ENCODE data around the gene SYN1. TPM values are rescaled to one million over a fixed set of nuclear protein-coding genes. Genes with fewer than 3 reads are reported as not detected.
"Not testable (repeated sequence)": the region's sequence is repeated elsewhere in the genome, so short reads cannot be mapped to it uniquely, and the experiment has no call there.

The SYN1 gene
- total RNA-seq, 1 donor from 2014 or later: not detected

DNA sequence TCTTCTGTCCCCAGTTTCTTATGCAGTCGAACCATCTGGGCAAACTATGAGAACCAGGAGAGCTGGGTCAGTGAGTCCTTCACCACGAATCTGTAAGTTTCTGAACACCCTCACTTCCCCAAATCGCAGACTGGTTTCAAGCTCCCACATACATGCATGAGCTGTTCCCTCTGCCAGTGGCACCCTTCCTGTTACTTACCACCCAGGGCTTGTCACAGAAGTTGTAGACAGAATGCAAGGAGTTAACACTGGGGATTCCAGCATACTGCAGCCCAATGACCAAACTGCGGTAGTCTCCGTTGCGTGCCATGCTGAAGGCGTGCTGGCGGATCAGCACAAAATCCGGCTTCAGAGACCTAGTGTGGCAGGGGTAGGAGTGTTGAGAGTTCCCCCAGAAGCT, 14.6 kb downstream of the SYN1 start:
- no peak overlapping the region for H3K4me2 ChIP-seq
- H3K27ac Mint-ChIP-seq: no peak overlapping the region
- H3K9ac ChIP-seq: no peak overlapping the region
- no peaks in the 10 kb centered on the region for H3K79me2 ChIP-seq (ENCODE audit: low read depth)
- no peak overlapping the region for H3K4me3 Mint-ChIP-seq
- TF ChIP-seq CTCF (IDR thresholded peaks at IDR 0.05) (no peak), EZH2phosphoT487 (IDR thresholded peaks at IDR 0.05) (no peak), EZH2 (IDR thresholded peaks at IDR 0.05) (no peak)
- H3K4me1 ChIP-seq: no peaks in the 10 kb centered on the region
- H4K20me1 ChIP-seq (ENCODE audit: low read depth): no peaks in the 10 kb centered on the region
- H3K4me3 ChIP-seq: no peak overlapping the region
- no peak for DNase-seq (ENCODE audit: low spot score)
- H2AFZ ChIP-seq (replicated peaks): no peak overlapping the region
- H3K4me1 Mint-ChIP-seq: peaks cover 11% of the 10 kb centered on the region
- H3K27ac ChIP-seq: no peak overlapping the region
- no peaks in the 10 kb centered on the region for H3F3A ChIP-seq (ENCODE audit: low read depth)
- no peaks in the 10 kb centered on the region for H3K27me3 ChIP-seq
- H3K36me3 Mint-ChIP-seq: no peaks in the 10 kb centered on the region
- no peaks in the 10 kb centered on the region for H3K36me3 ChIP-seq
- H3K9me3 Mint-ChIP-seq: peaks cover 9% of the 10 kb centered on the region
- H3K27me3 Mint-ChIP-seq (ENCODE audit: insufficient read depth, low read depth): peaks cover 4% of the 10 kb centered on the region
- H3K9me3 ChIP-seq (ENCODE audit: low read depth): peaks cover 6% of the 10 kb centered on the region

- H4K20me1 ChIP-seq (ENCODE audit: low read depth); H3K4me2 ChIP-seq; H3K27me3 Mint-ChIP-seq (ENCODE audit: insufficient read depth, low read depth); H3K4me1 Mint-ChIP-seq; H3F3A ChIP-seq (ENCODE audit: low read depth); H3K9ac ChIP-seq; H3K4me3 ChIP-seq; H3K27me3 ChIP-seq; H3K27ac Mint-ChIP-seq; H3K27ac ChIP-seq; H3K9me3 ChIP-seq (ENCODE audit: low read depth); DNase-seq (ENCODE audit: low spot score); H3K79me2 ChIP-seq (ENCODE audit: low read depth); H3K9me3 Mint-ChIP-seq; H3K4me3 Mint-ChIP-seq; H3K36me3 Mint-ChIP-seq; H3K4me1 ChIP-seq; H2AFZ ChIP-seq (replicated peaks); H3K36me3 ChIP-seq: not testable (repeated sequence)
Measured at GRCh38 chrX:47603125-47603524, 16.5 kb downstream of the SYN1 start.

DNA sequence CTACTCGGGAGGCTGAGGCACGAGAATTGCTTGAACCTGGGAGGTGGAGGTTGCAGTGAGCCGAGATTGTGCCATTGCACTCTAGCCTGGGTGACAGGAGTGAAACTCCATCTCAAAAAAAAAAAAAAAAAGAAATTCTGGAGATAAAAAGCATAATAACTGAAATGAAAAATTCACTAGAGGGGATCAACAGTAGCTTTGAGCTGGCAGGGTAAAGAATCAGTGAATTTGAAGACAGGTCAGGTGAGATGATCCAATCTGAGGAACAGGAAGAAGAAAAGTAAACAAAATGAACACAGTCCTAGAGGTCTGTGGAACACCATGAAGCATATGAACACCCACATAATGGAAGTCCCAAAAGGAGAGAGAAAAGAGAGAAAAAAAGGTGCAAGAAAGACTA, 22.4 kb downstream of the SYN1 start:
- Mint-ChIP-seq H3K36me3 (no peaks in the 10 kb centered on the region), H3K27ac (no peak overlapping the region), H3K4me3 (no peak overlapping the region), H3K27me3 (ENCODE audit: insufficient read depth, low read depth) (no peaks in the 10 kb centered on the region), H3K9me3 (peaks cover 18% of the 10 kb centered on the region), H3K4me1 (no peaks in the 10 kb centered on the region)
- Histone ChIP-seq H3K4me1 (no peaks in the 10 kb centered on the region), H3K9me3 (ENCODE audit: low read depth) (peaks cover 6% of the 10 kb centered on the region), H3K9ac (no peak overlapping the region), H3K79me2 (ENCODE audit: low read depth) (no peaks in the 10 kb centered on the region), H3K27me3 (no peaks in the 10 kb centered on the region), H3F3A (ENCODE audit: low read depth) (no peaks in the 10 kb centered on the region), H4K20me1 (ENCODE audit: low read depth) (no peaks in the 10 kb centered on the region), H3K36me3 (no peaks in the 10 kb centered on the region), H3K27ac (no peak overlapping the region), H3K4me3 (no peak overlapping the region), H3K4me2 (no peak overlapping the region), H2AFZ (replicated peaks) (no peak overlapping the region)
- TF ChIP-seq EZH2 (IDR thresholded peaks at IDR 0.05): no peak
- no peak for TF ChIP-seq CTCF (IDR thresholded peaks at IDR 0.05)
- TF ChIP-seq EZH2phosphoT487 (IDR thresholded peaks at IDR 0.05): no peak
- DNase-seq (ENCODE audit: low spot score): no peak

GRCh38 chrX:47596256-47596655, 23.4 kb downstream of the SYN1 start:
- Histone ChIP-seq H3K79me2 (ENCODE audit: low read depth) (no peaks in the 10 kb centered on the region), H3K27me3 (no peaks in the 10 kb centered on the region), H3F3A (ENCODE audit: low read depth) (no peaks in the 10 kb centered on the region), H3K4me1 (no peaks in the 10 kb centered on the region), H3K9ac (no peak overlapping the region), H3K4me3 (no peak overlapping the region), H3K27ac (no peak overlapping the region), H3K4me2 (no peak overlapping the region), H3K36me3 (no peaks in the 10 kb centered on the region), H4K20me1 (ENCODE audit: low read depth) (no peaks in the 10 kb centered on the region), H2AFZ (replicated peaks) (no peak overlapping the region), H3K9me3 (ENCODE audit: low read depth) (no peaks in the 10 kb centered on the region)
- Mint-ChIP-seq H3K9me3 (peaks cover 18% of the 10 kb centered on the region), H3K27me3 (ENCODE audit: insufficient read depth, low read depth) (no peaks in the 10 kb centered on the region), H3K36me3 (no peaks in the 10 kb centered on the region), H3K4me1 (no peaks in the 10 kb centered on the region), H3K4me3 (no peak overlapping the region), H3K27ac (no peak overlapping the region)
- DNase-seq (ENCODE audit: low spot score): no peak
- no peak for TF ChIP-seq EZH2 (IDR thresholded peaks at IDR 0.05)
- TF ChIP-seq EZH2phosphoT487 (IDR thresholded peaks at IDR 0.05): no peak

Data from neural progenitor cell (in vitro differentiated cells).